ENCODE data around the gene PFN2. TPM values are rescaled to one million over a fixed set of nuclear protein-coding genes. Genes with fewer than 3 reads are reported as not detected.
"Not testable (repeated sequence)": the region's sequence is repeated elsewhere in the genome, so short reads cannot be mapped to it uniquely, and the experiment has no call there.

Gene PFN2
- total RNA-seq (2014; rRNA removed; shearing (Covaris generic)): 361 and 497 TPM in 2 replicates

- peak; percentile 69 for DNase-seq (ENCODE audit: low spot score)
- in situ Hi-C loops (cut with HindIII; ENCODE audit: low sequenced_read_pairs): no loop called here
Observed at GRCh38 chr3:149970716-149971402, at the start of gene PFN2. Gene PFN2, minus strand, starts transcription at chr3:149970895. Its CDS starts 39 bp downstream, at chr3:149970856.

- peak; percentile 6 for DNase-seq (ENCODE audit: low spot score)
- in situ Hi-C loops (cut with HindIII; ENCODE audit: low sequenced_read_pairs): no loop called here
Observed at GRCh38 chr3:150015901-150016300, 45.2 kb upstream of the PFN2 start.

GRCh38 chr3:150014782-150015181 is 44.1 kb upstream of the PFN2 start:
- no peak for DNase-seq (ENCODE audit: low spot score)
- in situ Hi-C loops (cut with HindIII; ENCODE audit: low sequenced_read_pairs): no loop called here

- in situ Hi-C loops (cut with HindIII; ENCODE audit: low sequenced_read_pairs): no loop called here
Observed at GRCh38 chr3:150013801-150014200, 43.1 kb upstream of the PFN2 start.

GRCh38 chr3:150006794-150007193 is 36.1 kb upstream of the PFN2 start:
- DNase-seq (ENCODE audit: low spot score): no peak
- in situ Hi-C loops (cut with HindIII; ENCODE audit: low sequenced_read_pairs): no loop called here

More at GRCh38 chr3:150013801-150014200, 43.1 kb upstream of the PFN2 start:
- no peak for DNase-seq (ENCODE audit: low spot score)

- in situ Hi-C loops (cut with HindIII; ENCODE audit: low sequenced_read_pairs): no loop called here
- no peak for DNase-seq (ENCODE audit: low spot score)
Observed at GRCh38 chr3:150005243-150006112, 34.8 kb upstream of the PFN2 start.

- DNase-seq (ENCODE audit: low spot score): no peak
- in situ Hi-C loops (cut with HindIII; ENCODE audit: low sequenced_read_pairs): no loop called here
Observed at GRCh38 chr3:150000641-150001040, 29.9 kb upstream of the PFN2 start.

GRCh38 chr3:149999421-149999820 is 28.7 kb upstream of the PFN2 start:
- in situ Hi-C loops (cut with HindIII; ENCODE audit: low sequenced_read_pairs): no loop called here
- DNase-seq (ENCODE audit: low spot score): no peak

- in situ Hi-C loops (cut with HindIII; ENCODE audit: low sequenced_read_pairs): no loop called here
Observed at GRCh38 chr3:149998946-149999345, 28.3 kb upstream of the PFN2 start.

GRCh38 chr3:149992416-149993058 is 21.8 kb upstream of the PFN2 start:
- DNase-seq (ENCODE audit: low spot score): no peak
- in situ Hi-C loops (cut with HindIII; ENCODE audit: low sequenced_read_pairs): no loop called here

More at GRCh38 chr3:149998946-149999345, 28.3 kb upstream of the PFN2 start:
- DNase-seq (ENCODE audit: low spot score): no peak

GRCh38 chr3:149990423-149990948 is 19.8 kb upstream of the PFN2 start:
- in situ Hi-C loops (cut with HindIII; ENCODE audit: low sequenced_read_pairs): no loop called here
- no peak for DNase-seq (ENCODE audit: low spot score)

- DNase-seq (ENCODE audit: low spot score): no peak
- in situ Hi-C loops (cut with HindIII; ENCODE audit: low sequenced_read_pairs): no loop called here
Observed at GRCh38 chr3:149989307-149989706, 18.6 kb upstream of the PFN2 start.

GRCh38 chr3:149983628-149984027 is 12.9 kb upstream of the PFN2 start:
- no peak for DNase-seq (ENCODE audit: low spot score)
- in situ Hi-C loops (cut with HindIII; ENCODE audit: low sequenced_read_pairs): no loop called here

GRCh38 chr3:149983053-149983452 is 12.4 kb upstream of the PFN2 start:
- DNase-seq (ENCODE audit: low spot score); in situ Hi-C loops (cut with HindIII; ENCODE audit: low sequenced_read_pairs): not testable (repeated sequence)

- in situ Hi-C loops (cut with HindIII; ENCODE audit: low sequenced_read_pairs); DNase-seq (ENCODE audit: low spot score): not testable (repeated sequence)
Observed at GRCh38 chr3:149981979-149982378, 11.3 kb upstream of the PFN2 start.

- in situ Hi-C loops (cut with HindIII; ENCODE audit: low sequenced_read_pairs): no loop called here
- DNase-seq (ENCODE audit: low spot score): no peak
Observed at GRCh38 chr3:149977386-149977785, 6.7 kb upstream of the PFN2 start.

- no peak for DNase-seq (ENCODE audit: low spot score)
- in situ Hi-C loops (cut with HindIII; ENCODE audit: low sequenced_read_pairs): no loop called here
Observed at GRCh38 chr3:149975919-149976318, 5.2 kb upstream of the PFN2 start.

GRCh38 chr3:149971403-149972075 is 844 bp upstream of the PFN2 start:
- DNase-seq (ENCODE audit: low spot score): peak; percentile 73
- in situ Hi-C loops (cut with HindIII; ENCODE audit: low sequenced_read_pairs): no loop called here

All from G401 (cell line).